Glutamatergic neuron (in vitro differentiated cells): ENCODE results near the gene PRL. TPM values are rescaled to one million over a fixed set of nuclear protein-coding genes. Genes with fewer than 3 reads are reported as not detected.

Experiments
- DNase-seq: peaks from one replicate; pipeline ENCODE4 v3.0.0; 2022
- H3K27ac Mint-ChIP-seq: one replicate; pipeline ENCODE4 v1.8.0; 2020; ENCODE audit warnings: mild to moderate bottlenecking, mixed read lengths, inconsistent platforms; ENCODE audit not compliant: unreplicated experiment
- H3K27me3 Mint-ChIP-seq: one replicate; pipeline ENCODE4 v1.8.0; 2020; ENCODE audit warnings: mild to moderate bottlenecking, moderate library complexity, mixed read lengths, inconsistent platforms; ENCODE audit not compliant: unreplicated experiment
- H3K36me3 Mint-ChIP-seq: one replicate; pipeline ENCODE4 v1.8.0; 2020; ENCODE audit warnings: mild to moderate bottlenecking, mixed read lengths, inconsistent platforms; ENCODE audit not compliant: unreplicated experiment
- H3K4me1 Mint-ChIP-seq: one replicate; pipeline ENCODE4 v1.8.0; 2020; ENCODE audit warnings: mild to moderate bottlenecking, low read depth, mixed read lengths, inconsistent platforms; ENCODE audit not compliant: unreplicated experiment
- H3K4me3 Mint-ChIP-seq: one replicate; pipeline ENCODE4 v1.8.0; 2020; ENCODE audit warnings: mild to moderate bottlenecking, mixed read lengths, inconsistent platforms; ENCODE audit not compliant: unreplicated experiment
- H3K9me3 Mint-ChIP-seq: one replicate; pipeline ENCODE4 v1.8.0; 2020; ENCODE audit warnings: mild to moderate bottlenecking, moderate library complexity, mixed read lengths, inconsistent platforms; ENCODE audit not compliant: unreplicated experiment
- CTCF ChIP-seq: fragments of 200-600 bp; sonication (generic); IDR thresholded peaks from one replicate; pipeline ENCODE4 v1.5.0; 2021; ENCODE audit not compliant: partially characterized antibody, unreplicated experiment
- total RNA-seq: library from RNA; stranded (reverse); fragmentation: NEBNext Ultra II Directional; extraction: Animal tissue kit (Norgen Biotek cat#: 25700); gene quantifications from one replicate; pipeline ENCODE4 v1.2.1, GENCODE V29; 2021; ENCODE audit not compliant: unreplicated experiment

PRL gene
- total RNA-seq, 1 donor from 2014 or later, result not detected

- Mint-ChIP-seq H3K27me3 (no peaks in the 10 kb centered on the region), H3K4me1 (peaks cover 42% of the 10 kb centered on the region), H3K36me3 (no peaks in the 10 kb centered on the region), H3K9me3 (no peaks in the 10 kb centered on the region), H3K27ac (peak overlapping the region; percentile 46), H3K4me3 (peak overlapping the region; percentile 57)
- no peak for TF ChIP-seq CTCF
- DNase-seq, result no peak
Observed at GRCh38 chr6:22249711-22250350, 47.0 kb downstream of the PRL start.

- no peaks in the 10 kb centered on the region for H3K27me3 Mint-ChIP-seq
- H3K27ac Mint-ChIP-seq, result peak overlapping the region; percentile 39
- DNase-seq, result no peak
- H3K36me3 Mint-ChIP-seq, result peaks cover 3% of the 10 kb centered on the region
- peaks cover 34% of the 10 kb centered on the region for H3K4me1 Mint-ChIP-seq
- peaks cover 1% of the 10 kb centered on the region for H3K9me3 Mint-ChIP-seq
- H3K4me3 Mint-ChIP-seq, result peak overlapping the region; percentile 69
- no peak for TF ChIP-seq CTCF
Observed at GRCh38 chr6:22248513-22249308, 48.1 kb downstream of the PRL start.

DNA sequence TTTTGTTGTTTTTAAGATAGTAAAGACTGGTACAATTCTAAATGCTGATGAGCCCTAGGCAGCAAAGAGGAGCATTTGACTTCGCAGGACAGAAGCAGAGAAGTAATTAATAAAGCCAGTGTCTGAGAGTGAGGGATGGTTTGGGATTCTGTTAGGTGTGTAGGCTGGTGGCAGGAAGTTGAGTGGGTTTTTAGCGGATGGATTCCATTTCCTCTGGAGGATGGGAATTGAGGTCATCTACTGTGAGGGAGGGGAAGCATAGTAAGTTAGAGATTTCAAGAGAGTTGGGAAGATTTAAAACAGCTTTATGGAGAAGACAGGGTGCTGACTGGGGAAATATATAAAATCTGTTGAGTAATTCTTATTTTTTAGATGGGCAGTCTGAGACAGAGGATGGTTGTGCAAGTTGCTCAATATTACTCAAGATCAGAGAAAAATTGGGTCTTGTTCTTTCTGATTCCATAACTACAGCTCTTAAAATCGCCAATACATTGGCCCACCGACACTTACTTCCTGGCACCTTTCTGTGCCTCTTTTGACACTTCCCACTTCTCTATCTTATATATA is 48.8 kb downstream of the PRL start:
- Mint-ChIP-seq H3K9me3 (peaks cover 2% of the 10 kb centered on the region), H3K27ac (no peak overlapping the region), H3K4me1 (peaks cover 34% of the 10 kb centered on the region), H3K36me3 (peaks cover 10% of the 10 kb centered on the region), H3K27me3 (no peaks in the 10 kb centered on the region), H3K4me3 (peak overlapping the region; percentile 57)
- DNase-seq, result no peak
- no peak for TF ChIP-seq CTCF

DNA sequence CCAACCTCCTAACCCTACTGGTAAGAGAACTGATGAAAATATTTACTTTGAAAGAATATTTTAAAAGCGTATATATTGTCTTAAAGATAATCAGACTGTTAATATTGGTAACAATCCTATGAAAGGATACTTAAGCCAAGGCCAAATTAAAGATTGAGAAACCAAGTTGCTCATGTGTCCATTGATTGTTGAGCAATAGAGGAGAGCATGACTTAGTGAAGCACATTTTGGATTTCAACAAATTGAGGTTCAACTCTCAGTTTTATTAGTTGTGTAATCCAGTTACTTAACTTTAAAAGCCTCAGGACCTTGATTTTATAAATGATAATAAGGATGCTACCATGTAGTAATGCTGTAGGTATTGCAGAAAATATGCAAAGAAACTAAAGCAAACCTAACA is 56.8 kb downstream of the PRL start:
- Mint-ChIP-seq H3K36me3 (peaks cover 26% of the 10 kb centered on the region), H3K27ac (no peak overlapping the region), H3K9me3 (peaks cover 8% of the 10 kb centered on the region), H3K4me1 (peaks cover 5% of the 10 kb centered on the region), H3K27me3 (no peaks in the 10 kb centered on the region), H3K4me3 (no peak overlapping the region)
- DNase-seq, result no peak
- no peak for TF ChIP-seq CTCF
